Stimulated activated CD8-positive, alpha-beta memory T cell treated with anti-CD3 and anti-CD28 coated beads, Interleukin-12 subunit alpha, Interleukin-12 subunit beta, amount 100 ng/mL, for 24 hours (primary cell): ENCODE measurements around the gene TMEM31.
"Not testable (repeated sequence)": the region's sequence is repeated elsewhere in the genome, so short reads cannot be mapped to it uniquely, and the experiment has no call there.

Source experiments
- DNase-seq: peaks from one replicate; pipeline ENCODE4 v3.0.0-alpha.2; 2020; ENCODE audit errors: extremely low read depth

The TMEM31 gene

GRCh38 chrX:103726477-103726876, 15.8 kb downstream of the TMEM31 start:
- DNase-seq: no peak

GRCh38 chrX:103727115-103727514, 16.4 kb downstream of the TMEM31 start:
- no peak for DNase-seq

GRCh38 chrX:103729015-103729414, 18.3 kb downstream of the TMEM31 start:
- DNase-seq: no peak

DNA sequence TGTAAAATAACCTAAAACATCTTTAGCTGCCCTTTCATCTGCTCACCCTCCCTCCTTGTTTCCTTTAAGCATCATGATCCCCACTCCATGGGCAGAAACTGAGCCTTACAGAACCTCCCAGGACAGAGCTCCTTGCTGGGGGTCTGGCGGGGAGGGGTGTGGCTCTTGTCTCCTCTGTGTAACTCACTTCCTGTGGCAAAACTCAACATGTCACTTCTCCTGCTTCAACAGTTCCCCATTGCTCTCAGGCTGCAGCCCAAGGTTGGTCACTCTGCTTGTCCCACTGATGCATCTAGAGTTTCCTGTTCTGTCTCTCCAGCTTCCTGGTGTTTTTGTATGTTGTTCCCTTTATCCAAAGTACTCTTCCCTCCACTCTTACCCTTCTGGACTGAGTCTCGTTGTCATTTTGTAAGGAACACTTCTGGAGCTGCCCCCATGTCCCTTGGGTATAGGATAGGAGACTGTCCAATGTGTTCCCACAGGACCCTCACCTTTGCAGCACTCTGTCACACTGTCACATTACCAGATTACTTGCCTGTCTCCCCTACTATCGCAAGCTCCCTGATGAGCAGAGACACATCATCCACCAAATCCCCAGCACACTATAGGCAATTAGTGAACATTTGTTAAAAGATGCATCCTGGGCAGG, 19.6 kb downstream of the TMEM31 start:
- DNase-seq: no peak

DNA sequence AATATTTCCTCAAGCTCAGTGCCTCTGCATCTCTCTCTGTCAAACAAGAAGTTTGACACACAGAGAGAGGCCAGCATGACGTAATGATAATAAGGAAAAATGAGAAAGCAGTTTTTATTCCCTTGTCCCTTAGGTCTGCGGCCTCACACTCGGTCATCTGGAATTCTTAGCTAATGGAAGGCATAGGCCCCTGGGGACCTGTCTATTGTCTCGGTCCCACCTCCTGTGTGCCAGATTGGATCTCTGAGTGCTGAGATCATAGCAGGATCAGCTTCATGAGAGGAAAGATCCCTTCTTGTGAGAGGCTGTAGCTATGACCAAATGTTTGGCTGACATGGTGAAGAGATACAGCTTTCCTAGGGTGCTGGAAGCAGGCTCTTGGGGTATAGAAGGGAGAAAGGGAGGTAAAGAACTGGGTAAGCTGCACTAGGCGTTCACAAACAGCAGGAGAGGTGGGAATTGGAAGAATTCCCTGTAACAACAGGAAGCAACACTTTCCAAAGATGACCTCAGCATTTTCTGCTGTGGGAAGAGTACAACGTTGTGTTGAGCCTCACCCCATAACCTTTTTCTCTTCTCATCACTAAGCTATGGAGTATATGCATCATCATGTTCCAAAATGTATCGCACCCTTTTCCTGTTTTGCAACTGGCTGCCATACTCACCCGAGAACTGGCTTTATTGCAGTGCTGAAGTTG, 20.2 kb downstream of the TMEM31 start:
- DNase-seq: no peak

DNA sequence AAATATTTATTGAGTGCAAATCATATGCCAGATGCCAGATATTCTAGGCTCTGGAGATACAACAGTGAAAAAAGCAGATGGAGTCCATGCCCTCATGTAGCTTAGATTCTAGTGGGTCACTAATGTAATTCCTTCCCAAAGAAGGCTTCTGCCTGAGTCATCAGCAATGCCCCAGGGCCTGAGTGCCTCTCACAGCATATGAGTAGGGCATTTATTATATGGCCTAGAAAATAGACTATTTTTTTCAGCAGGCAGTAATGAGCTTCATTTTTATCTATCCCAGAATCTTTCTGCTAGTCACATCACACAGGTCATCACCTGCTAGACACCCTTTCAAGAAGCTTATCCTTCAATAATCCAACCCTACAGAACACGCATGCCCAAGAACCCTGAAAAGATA, 22.3 kb downstream of the TMEM31 start:
- no peak for DNase-seq

- no peak for DNase-seq
Measured at GRCh38 chrX:103734125-103734760, 23.5 kb downstream of the TMEM31 start.

DNA sequence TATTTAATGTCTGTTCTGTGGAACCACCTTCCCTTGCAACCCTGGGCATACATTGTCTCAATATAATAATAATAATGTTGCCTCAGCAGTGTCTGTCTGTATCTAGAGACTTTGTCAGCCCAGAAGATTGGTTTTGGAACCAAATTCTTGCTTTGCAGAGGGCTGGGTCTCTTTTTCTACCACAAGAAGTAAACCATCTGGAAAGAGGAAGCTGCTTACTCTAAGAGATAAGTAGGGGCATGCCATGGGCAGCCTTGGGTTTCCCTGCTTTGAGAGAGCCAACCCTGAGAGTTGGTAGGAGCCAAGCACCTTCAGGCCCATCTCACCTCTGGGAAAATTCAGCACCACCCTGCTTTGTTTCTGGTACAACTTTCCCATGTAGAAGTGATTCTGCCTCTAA, 27.0 kb downstream of the TMEM31 start:
- DNase-seq: no peak

- no peak for DNase-seq
Measured at GRCh38 chrX:103739421-103739820, 28.7 kb downstream of the TMEM31 start.

GRCh38 chrX:103741879-103742278, 31.2 kb downstream of the TMEM31 start:
- DNase-seq: no peak

GRCh38 chrX:103742339-103742738, 31.6 kb downstream of the TMEM31 start:
- DNase-seq: no peak

DNA sequence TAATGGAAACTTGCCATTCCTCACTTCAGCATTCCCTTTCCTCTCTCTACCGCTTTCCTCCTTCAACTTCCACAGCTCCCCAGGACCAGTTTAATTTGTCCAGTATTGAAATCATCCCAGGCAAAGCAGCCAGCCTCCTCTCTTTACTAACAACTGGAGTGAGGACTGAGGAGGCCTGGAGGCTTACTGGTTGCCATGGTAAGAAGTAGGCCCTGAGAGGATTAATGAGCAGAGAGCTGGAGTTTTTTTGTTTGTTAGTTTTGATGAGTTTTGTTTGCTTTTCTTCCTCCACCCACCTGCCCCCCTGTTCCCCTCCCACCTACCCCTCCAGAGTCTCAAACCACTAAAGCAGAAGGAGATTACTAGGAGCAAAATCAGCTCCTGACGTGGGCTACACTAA, 36.5 kb downstream of the TMEM31 start:
- DNase-seq: no peak

- DNase-seq: no peak
Measured at GRCh38 chrX:103754401-103754800, 43.7 kb downstream of the TMEM31 start.

DNA sequence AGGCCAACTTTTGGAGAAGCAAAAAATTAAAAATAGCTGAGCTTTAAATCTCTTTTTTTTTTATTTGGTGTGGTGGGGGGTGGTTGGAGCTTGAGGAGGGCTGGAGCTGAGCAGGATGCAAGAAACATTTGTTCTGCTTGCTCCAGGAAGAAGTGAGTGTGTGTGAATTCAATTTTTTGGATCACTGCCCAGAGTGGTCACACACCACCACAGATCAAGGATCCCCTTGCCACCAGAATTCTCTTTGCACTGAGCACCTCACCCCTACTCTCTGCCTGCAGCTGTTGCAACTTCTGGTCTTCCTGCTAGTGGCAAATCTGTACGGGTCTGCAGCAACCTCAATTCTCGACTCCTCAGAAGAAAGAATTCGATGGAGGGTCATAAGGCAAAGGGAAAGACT, 46.0 kb downstream of the TMEM31 start:
- DNase-seq: no peak

DNA sequence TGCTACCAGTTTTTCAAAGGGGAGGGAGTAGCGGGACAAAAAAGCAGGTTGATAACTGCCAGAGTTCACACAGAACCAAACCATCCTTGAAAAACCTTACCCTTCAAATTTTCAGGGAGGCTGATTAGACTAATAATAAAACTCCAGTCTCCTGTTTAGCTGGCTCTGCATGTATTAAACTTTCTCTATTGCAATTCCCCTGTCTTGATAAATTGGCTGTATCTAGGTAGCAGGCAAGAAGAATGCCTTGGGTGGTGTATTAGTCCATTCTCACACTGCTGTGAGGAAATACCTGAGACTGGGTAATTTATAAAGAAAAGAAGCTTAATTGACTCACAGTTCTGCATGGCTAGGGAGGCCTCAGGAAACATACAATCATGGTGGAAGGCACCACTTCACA, 47.8 kb downstream of the TMEM31 start:
- DNase-seq: no peak

DNA sequence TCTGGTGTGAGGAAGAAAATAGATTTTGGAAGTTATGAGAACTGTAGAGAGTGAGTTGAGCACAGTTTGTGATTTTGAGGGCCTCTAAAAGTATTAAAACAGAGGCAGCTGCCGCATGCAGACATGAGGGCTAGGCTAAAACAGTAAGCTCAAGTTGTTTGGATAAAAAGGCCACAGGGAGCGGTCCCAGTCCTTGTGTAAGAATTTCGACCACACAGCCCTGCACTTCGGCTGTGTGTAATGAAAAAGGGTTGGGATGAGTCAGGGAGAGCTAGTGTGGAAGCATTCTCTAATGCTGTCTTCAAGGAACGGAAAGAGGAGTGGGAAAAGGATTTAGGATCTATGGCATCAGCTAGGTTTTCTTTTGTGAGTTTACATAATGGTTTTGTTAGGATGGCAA, 52.8 kb downstream of the TMEM31 start:
- DNase-seq: not testable (repeated sequence)
